Measurements from ENCODE around the gene CD22. TPM values are rescaled to one million over a fixed set of nuclear protein-coding genes. Genes with fewer than 3 reads are reported as not detected.

Gene CD22
- total RNA-seq, 1 donor from 2014 or later, result 15.8 TPM

- Histone ChIP-seq H3K27me3 (no peaks in the 10 kb centered on the region), H3K36me3 (no peaks in the 10 kb centered on the region), H3K4me3 (no peak overlapping the region), H3K9me3 (no peaks in the 10 kb centered on the region), H3K4me1 (peaks cover 1% of the 10 kb centered on the region), H3K27ac (no peak overlapping the region)
- no peak for TF ChIP-seq CTCF (IDR thresholded peaks at IDR 0.05)
- ATAC-seq (no peak), DNase-seq (no peak)
- intact Hi-C loops (cut with DNase I), result no loop called here
These were observed 15.4 kb upstream of the CD22 start for GRCh38 chr19:35313587-35313986.

- Histone ChIP-seq H3K36me3 (no peaks in the 10 kb centered on the region), H3K4me1 (peaks cover 6% of the 10 kb centered on the region), H3K27ac (no peak overlapping the region), H3K9me3 (no peaks in the 10 kb centered on the region), H3K4me3 (no peak overlapping the region), H3K27me3 (no peaks in the 10 kb centered on the region)
- TF ChIP-seq CTCF (IDR thresholded peaks at IDR 0.05), result no peak
- intact Hi-C loops (cut with DNase I), result no loop called here
- no peak for ATAC-seq
- DNase-seq, result no peak
These were observed 15.0 kb upstream of the CD22 start for GRCh38 chr19:35314031-35314430.

GRCh38 chr19:35314858-35315470, 14.0 kb upstream of the CD22 start:
- Histone ChIP-seq H3K9me3 (no peaks in the 10 kb centered on the region), H3K4me1 (peaks cover 13% of the 10 kb centered on the region), H3K27me3 (no peaks in the 10 kb centered on the region), H3K4me3 (no peak overlapping the region), H3K27ac (no peak overlapping the region), H3K36me3 (no peaks in the 10 kb centered on the region)
- DNase-seq (no peak), ATAC-seq (no peak)
- no peak for TF ChIP-seq CTCF (IDR thresholded peaks at IDR 0.05)
- intact Hi-C loops (cut with DNase I), result no loop called here

- DNase-seq (no peak), ATAC-seq (no peak)
- intact Hi-C loops (cut with DNase I), result no loop called here
- Histone ChIP-seq H3K36me3 (no peaks in the 10 kb centered on the region), H3K4me1 (peaks cover 13% of the 10 kb centered on the region), H3K9me3 (no peaks in the 10 kb centered on the region), H3K27me3 (no peaks in the 10 kb centered on the region), H3K4me3 (no peak overlapping the region), H3K27ac (no peak overlapping the region)
- no peak for TF ChIP-seq CTCF (IDR thresholded peaks at IDR 0.05)
These were observed 13.1 kb upstream of the CD22 start for GRCh38 chr19:35315883-35316282.

GRCh38 chr19:35316560-35316959, 12.4 kb upstream of the CD22 start:
- H3K27me3 ChIP-seq, result no peaks in the 10 kb centered on the region
- TF ChIP-seq CTCF (IDR thresholded peaks at IDR 0.05), result no peak
- DNase-seq, result no peak
- no peak for ATAC-seq
- H3K9me3 ChIP-seq, result no peaks in the 10 kb centered on the region
- H3K36me3 ChIP-seq, result no peaks in the 10 kb centered on the region
- intact Hi-C loops (cut with DNase I), result no loop called here
- H3K27ac ChIP-seq, result no peak overlapping the region
- H3K4me1 ChIP-seq, result peaks cover 13% of the 10 kb centered on the region
- no peak overlapping the region for H3K4me3 ChIP-seq

All from upper lobe of right lung (tissue), 1 donor.